HepG2 (cell line): ENCODE results near the gene TRIM72. TPM values are rescaled to one million over a fixed set of nuclear protein-coding genes. Genes with fewer than 3 reads are reported as not detected.

Experiments used
- AKAP8 ChIP-seq: sonication (generic); formaldehyde crosslinking; IDR thresholded peaks from 2 replicates; pipeline ENCODE4 v1.5.1; 2020; ENCODE audit warnings: mild to moderate bottlenecking, missing genetic modification reagents
- ARNT2 ChIP-seq: sonication (generic); formaldehyde crosslinking; IDR thresholded peaks from 2 replicates; pipeline ENCODE4 v1.8.0; 2022; ENCODE audit warnings: mild to moderate bottlenecking, low read depth, missing genetic modification reagents, moderate library complexity
- CAMTA2 ChIP-seq: sonication (generic); formaldehyde crosslinking; IDR thresholded peaks from 2 replicates; pipeline ENCODE4 v1.4.0; 2020; ENCODE audit warnings: mild to moderate bottlenecking, missing genetic modification reagents, borderline replicate concordance
- DNMT1 ChIP-seq: sonication (generic); formaldehyde crosslinking; IDR thresholded peaks from 2 replicates; pipeline ENCODE4 v1.5.1; 2020; ENCODE audit warnings: mild to moderate bottlenecking, missing genetic modification reagents
- FOXK1 ChIP-seq: sonication (generic); formaldehyde crosslinking; IDR thresholded peaks from 2 replicates; pipeline ENCODE4 v1.4.0; 2020; ENCODE audit warnings: low read depth, missing genetic modification reagents, borderline replicate concordance
- GATAD1 ChIP-seq: IDR thresholded peaks from 2 replicates; pipeline ENCODE4 v1.6.1; 2016; ENCODE audit warnings: missing genetic modification reagents, missing compliant biosample characterization
- MIXL1 ChIP-seq: IDR thresholded peaks from 2 replicates; pipeline ENCODE4 v1.6.1; 2016
- NBN ChIP-seq: fragments of 450-650 bp; conservative IDR thresholded peaks from 2 replicates; pipeline ENCODE4 v1.6.1; 2017
- PCBP2 ChIP-seq: fragments of 200-400 bp; formaldehyde crosslinking; optimal IDR thresholded peaks from 2 replicates; pipeline ENCODE3; 2018; ENCODE audit warnings: low read length, low read depth; ENCODE audit not compliant: poor library complexity, severe bottlenecking
- TBL1XR1 ChIP-seq: fragments of 150-350 bp; IDR thresholded peaks from 2 replicates; pipeline ENCODE4 v1.6.1; 2014; ENCODE audit warnings: borderline replicate concordance, low read length; ENCODE audit not compliant: partially characterized antibody
- ZFP41 ChIP-seq: sonication (generic); formaldehyde crosslinking; IDR thresholded peaks from 2 replicates; pipeline ENCODE4 v1.4.0; 2020; ENCODE audit warnings: mild to moderate bottlenecking, missing genetic modification reagents, borderline replicate concordance
- ZNF337 ChIP-seq: sonication (generic); formaldehyde crosslinking; IDR thresholded peaks from 2 replicates; pipeline ENCODE4 v1.5.1; 2020; ENCODE audit warnings: missing genetic modification reagents, low read depth, mild to moderate bottlenecking, borderline replicate concordance
- ZNF33A ChIP-seq: sonication (generic); formaldehyde crosslinking; IDR thresholded peaks from 2 replicates; pipeline ENCODE4 v1.5.1; 2020; ENCODE audit warnings: missing genetic modification reagents, mild to moderate bottlenecking, moderate library complexity, borderline replicate concordance
- ZNF562 ChIP-seq: sonication (generic); formaldehyde crosslinking; IDR thresholded peaks from 2 replicates; pipeline ENCODE4 v1.8.0; 2022; ENCODE audit warnings: missing genetic modification reagents, borderline replicate concordance
- ZNF598 ChIP-seq: sonication (generic); formaldehyde crosslinking; IDR thresholded peaks from 2 replicates; pipeline ENCODE4 v1.5.1; 2020; ENCODE audit warnings: mild to moderate bottlenecking, missing genetic modification reagents, borderline replicate concordance
- ZNF747 ChIP-seq: sonication (generic); formaldehyde crosslinking; IDR thresholded peaks from 2 replicates; pipeline ENCODE4 v1.8.1; 2023; ENCODE audit warnings: missing genetic modification reagents, mild to moderate bottlenecking, borderline replicate concordance
- ZSCAN31 ChIP-seq: sonication (generic); formaldehyde crosslinking; IDR thresholded peaks from 2 replicates; pipeline ENCODE4 v1.5.0; 2020; ENCODE audit warnings: low read depth, mild to moderate bottlenecking, missing genetic modification reagents
- polyA plus RNA-seq, 8 experiments: library from polyadenylated mRNA; depleted of rRNA in 3 of 8; stranded (reverse) in 7 of 8; unstranded in 1 of 8; fragments of >200 nt; fragmentation: Illumina TruSeq in 4 of 8; extraction: Trizol in 4 of 8; gene quantifications; 2 replicates each; pipeline versions ENCODE4 v1.2.1 to v1.2.3, GENCODE V29; 2011 to 2016; ENCODE audit warnings: low read depth in 4 of 8, missing spikeins in 1 of 8, mixed read lengths in 1 of 8; ENCODE audit not compliant: insufficient read depth in 1 of 8
- total RNA-seq, 5 experiments: library from RNA; depleted of rRNA; stranded (reverse); fragments of >200 nt; fragmentation: Illumina TruSeq; extraction: Trizol; gene quantifications; 2 replicates each; pipeline ENCODE4 v1.2.3, GENCODE V29; 2016; ENCODE audit warnings: low read depth in 1 of 5
- TF ChIP-seq, protein P1 (sequence below): IDR thresholded peaks from 2 replicates; pipeline ENCODE4 v1.6.1; 2016; ENCODE audit warnings: mild to moderate bottlenecking, missing biosample characterization, missing genetic modification reagents
- TF ChIP-seq, protein P2 (sequence below): IDR thresholded peaks from 2 replicates; pipeline ENCODE4 v1.6.1; 2016; ENCODE audit warnings: low read depth, borderline replicate concordance
- TF ChIP-seq, protein P3 (sequence below): sonication (generic); formaldehyde crosslinking; IDR thresholded peaks from 2 replicates; pipeline ENCODE4 v1.4.0; 2020; ENCODE audit warnings: missing genetic modification reagents
- TF ChIP-seq, protein P4 (sequence below): sonication (generic); formaldehyde crosslinking; IDR thresholded peaks from 2 replicates; pipeline ENCODE4 v1.4.0; 2020; ENCODE audit warnings: missing genetic modification reagents
- TF ChIP-seq, protein P5 (sequence below): sonication (generic); formaldehyde crosslinking; IDR thresholded peaks from 2 replicates; pipeline ENCODE4 v1.5.0; 2020; ENCODE audit warnings: missing genetic modification reagents

Gene TRIM72
- total and polyA plus RNA-seq, 2 of the 13 experiments (the other 11 are each of a cell fraction or from before 2014, with no cell fraction given) = not detected

DNA sequence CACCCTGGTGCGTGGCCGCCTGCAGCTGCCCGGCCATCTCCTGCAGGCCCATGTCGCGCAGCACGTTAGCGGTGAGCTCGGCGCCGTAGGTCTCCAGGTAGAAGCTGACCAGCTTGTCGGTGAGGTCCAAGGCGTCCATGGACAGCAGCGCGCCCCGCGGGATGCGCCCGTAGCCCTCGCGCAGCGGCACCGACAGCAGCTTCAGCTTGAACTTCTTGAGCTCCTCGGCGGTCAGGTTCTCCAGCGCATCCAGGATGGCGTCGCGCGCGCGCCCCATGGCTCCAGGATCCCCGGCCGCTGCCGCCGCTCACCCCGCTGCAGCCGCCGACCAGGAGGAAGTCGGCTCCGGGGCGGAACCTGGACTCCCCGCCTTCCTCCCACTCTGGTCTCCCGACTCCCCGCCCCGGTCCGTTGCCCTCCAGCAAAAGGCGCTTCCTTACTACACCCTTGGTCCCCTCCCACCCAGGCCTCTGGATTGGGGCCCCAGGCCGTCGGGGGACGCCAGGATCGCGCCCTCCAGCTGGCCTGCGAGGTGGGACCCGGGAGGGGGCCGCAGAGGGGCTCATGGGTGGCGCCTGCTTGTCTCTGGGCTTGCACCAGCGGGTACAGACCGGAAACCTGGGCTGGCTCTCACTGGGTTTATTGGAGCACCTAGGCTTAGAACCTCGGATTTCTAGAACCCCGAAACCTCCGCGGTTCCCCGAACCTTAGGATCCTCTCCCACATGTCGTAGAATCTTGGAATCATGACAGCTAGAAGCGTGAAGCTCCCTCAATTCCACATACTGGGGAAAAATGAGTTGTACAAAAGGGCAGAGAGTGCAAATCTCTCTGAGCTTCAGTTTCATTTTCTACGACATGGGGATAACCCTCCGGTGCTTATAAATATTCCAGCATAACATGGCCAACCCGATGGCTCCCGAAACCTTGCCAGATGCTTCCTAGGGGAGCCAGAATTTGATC lies 11.2 kb upstream of the TRIM72 start, which contains the start of gene PYCARD (continued):
- TF ChIP-seq, protein P1, sequence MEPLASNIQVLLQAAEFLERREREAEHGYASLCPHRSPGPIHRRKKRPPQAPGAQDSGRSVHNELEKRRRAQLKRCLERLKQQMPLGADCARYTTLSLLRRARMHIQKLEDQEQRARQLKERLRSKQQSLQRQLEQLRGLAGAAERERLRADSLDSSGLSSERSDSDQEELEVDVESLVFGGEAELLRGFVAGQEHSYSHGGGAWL (CRISPR knock-in tag) = peak; percentile 30; the same call in 1 of the 2 replicates
- no peak for TF ChIP-seq ZNF562 (CRISPR knock-in tag)
- no peak for TF ChIP-seq ZFP41 (CRISPR knock-in tag)
- no peak for TF ChIP-seq TBL1XR1
- no peak for TF ChIP-seq ZSCAN31 (CRISPR knock-in tag)
- TF ChIP-seq CAMTA2 (CRISPR knock-in tag) = no peak
- 0 out of 2 replicates have a peak, but pooled peaks have one; percentile 14 for TF ChIP-seq ARNT2 (CRISPR knock-in tag)
- no peak for TF ChIP-seq FOXK1 (CRISPR knock-in tag)
- no peak for TF ChIP-seq AKAP8 (CRISPR knock-in tag)
- TF ChIP-seq ZNF747 = 0 out of 2 replicates have a peak, but pooled peaks have one; percentile 53
- TF ChIP-seq ZNF337 (CRISPR knock-in tag) = no peak
- TF ChIP-seq MIXL1 (CRISPR knock-in tag) = no peak
- no peak for TF ChIP-seq ZNF598
- TF ChIP-seq, protein P2, sequence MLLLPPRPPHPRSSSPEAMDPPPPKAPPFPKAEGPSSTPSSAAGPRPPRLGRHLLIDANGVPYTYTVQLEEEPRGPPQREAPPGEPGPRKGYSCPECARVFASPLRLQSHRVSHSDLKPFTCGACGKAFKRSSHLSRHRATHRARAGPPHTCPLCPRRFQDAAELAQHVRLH (CRISPR knock-in tag) = no peak
- TF ChIP-seq DNMT1 (CRISPR knock-in tag) = no peak
- no peak for TF ChIP-seq GATAD1
- TF ChIP-seq PCBP2 = no peak
- no peak for TF ChIP-seq NBN
- TF ChIP-seq, protein P3, sequence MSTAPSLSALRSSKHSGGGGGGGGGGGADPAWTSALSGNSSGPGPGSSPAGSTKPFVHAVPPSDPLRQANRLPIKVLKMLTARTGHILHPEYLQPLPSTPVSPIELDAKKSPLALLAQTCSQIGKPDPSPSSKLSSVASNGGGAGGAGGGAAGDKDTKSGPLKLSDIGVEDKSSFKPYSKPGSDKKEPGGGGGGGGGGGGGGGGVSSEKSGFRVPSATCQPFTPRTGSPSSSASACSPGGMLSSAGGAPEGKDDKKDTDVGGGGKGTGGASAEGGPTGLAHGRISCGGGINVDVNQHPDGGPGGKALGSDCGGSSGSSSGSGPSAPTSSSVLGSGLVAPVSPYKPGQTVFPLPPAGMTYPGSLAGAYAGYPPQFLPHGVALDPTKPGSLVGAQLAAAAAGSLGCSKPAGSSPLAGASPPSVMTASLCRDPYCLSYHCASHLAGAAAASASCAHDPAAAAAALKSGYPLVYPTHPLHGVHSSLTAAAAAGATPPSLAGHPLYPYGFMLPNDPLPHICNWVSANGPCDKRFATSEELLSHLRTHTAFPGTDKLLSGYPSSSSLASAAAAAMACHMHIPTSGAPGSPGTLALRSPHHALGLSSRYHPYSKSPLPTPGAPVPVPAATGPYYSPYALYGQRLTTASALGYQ (CRISPR knock-in tag) = no peak
- no peak for TF ChIP-seq ZNF33A (CRISPR knock-in tag)
- TF ChIP-seq, protein P4, sequence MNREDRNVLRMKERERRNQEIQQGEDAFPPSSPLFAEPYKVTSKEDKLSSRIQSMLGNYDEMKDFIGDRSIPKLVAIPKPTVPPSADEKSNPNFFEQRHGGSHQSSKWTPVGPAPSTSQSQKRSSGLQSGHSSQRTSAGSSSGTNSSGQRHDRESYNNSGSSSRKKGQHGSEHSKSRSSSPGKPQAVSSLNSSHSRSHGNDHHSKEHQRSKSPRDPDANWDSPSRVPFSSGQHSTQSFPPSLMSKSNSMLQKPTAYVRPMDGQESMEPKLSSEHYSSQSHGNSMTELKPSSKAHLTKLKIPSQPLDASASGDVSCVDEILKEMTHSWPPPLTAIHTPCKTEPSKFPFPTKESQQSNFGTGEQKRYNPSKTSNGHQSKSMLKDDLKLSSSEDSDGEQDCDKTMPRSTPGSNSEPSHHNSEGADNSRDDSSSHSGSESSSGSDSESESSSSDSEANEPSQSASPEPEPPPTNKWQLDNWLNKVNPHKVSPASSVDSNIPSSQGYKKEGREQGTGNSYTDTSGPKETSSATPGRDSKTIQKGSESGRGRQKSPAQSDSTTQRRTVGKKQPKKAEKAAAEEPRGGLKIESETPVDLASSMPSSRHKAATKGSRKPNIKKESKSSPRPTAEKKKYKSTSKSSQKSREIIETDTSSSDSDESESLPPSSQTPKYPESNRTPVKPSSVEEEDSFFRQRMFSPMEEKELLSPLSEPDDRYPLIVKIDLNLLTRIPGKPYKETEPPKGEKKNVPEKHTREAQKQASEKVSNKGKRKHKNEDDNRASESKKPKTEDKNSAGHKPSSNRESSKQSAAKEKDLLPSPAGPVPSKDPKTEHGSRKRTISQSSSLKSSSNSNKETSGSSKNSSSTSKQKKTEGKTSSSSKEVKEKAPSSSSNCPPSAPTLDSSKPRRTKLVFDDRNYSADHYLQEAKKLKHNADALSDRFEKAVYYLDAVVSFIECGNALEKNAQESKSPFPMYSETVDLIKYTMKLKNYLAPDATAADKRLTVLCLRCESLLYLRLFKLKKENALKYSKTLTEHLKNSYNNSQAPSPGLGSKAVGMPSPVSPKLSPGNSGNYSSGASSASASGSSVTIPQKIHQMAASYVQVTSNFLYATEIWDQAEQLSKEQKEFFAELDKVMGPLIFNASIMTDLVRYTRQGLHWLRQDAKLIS (CRISPR knock-in tag) = no peak
- TF ChIP-seq, protein P5, sequence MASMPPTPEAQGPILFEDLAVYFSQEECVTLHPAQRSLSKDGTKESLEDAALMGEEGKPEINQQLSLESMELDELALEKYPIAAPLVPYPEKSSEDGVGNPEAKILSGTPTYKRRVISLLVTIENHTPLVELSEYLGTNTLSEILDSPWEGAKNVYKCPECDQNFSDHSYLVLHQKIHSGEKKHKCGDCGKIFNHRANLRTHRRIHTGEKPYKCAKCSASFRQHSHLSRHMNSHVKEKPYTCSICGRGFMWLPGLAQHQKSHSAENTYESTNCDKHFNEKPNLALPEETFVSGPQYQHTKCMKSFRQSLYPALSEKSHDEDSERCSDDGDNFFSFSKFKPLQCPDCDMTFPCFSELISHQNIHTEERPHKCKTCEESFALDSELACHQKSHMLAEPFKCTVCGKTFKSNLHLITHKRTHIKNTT (CRISPR knock-in tag) = no peak
